Ovary (tissue), 9 donors: Measurements from ENCODE around the gene WNT9B. TPM values are rescaled to one million over a fixed set of nuclear protein-coding genes. Genes with fewer than 3 reads are reported as not detected.

Source experiments
- DNase-seq, 5 donors: peaks; one replicate each; pipeline ENCODE4 v3.0.0-alpha.2; 2019 to 2020
- H3K27ac ChIP-seq, 2 donors: fragments of 200-600 bp; one replicate each; pipeline versions ENCODE4 v1.5.1 to v1.8.0; 2019 to 2022
- H3K27me3 ChIP-seq: fragments of 200-600 bp; one replicate; pipeline ENCODE4 v1.8.0; 2022
- H3K36me3 ChIP-seq: fragments of 200-600 bp; sonication (generic); one replicate; pipeline ENCODE4 v1.5.1; 2019
- H3K4me1 ChIP-seq: one replicate; pipeline ENCODE4 v1.8.1; 2013; ENCODE audit warnings: mild to moderate bottlenecking, moderate library complexity; ENCODE audit not compliant: insufficient read depth
- H3K4me3 ChIP-seq: fragments of 200-600 bp; sonication (generic); one replicate; pipeline ENCODE4 v1.5.1; 2017
- H3K9me3 ChIP-seq, 2 donors: fragments of 200-600 bp in 1 of 2; sonication (generic) in 1 of 2; one replicate each; pipeline versions ENCODE4 v1.5.1 to v1.8.1; 2013 to 2019; ENCODE audit warnings: mild to moderate bottlenecking in 1 of 2, moderate library complexity in 1 of 2
- CTCF ChIP-seq, 3 donors: fragments of 450-650 bp in 2 of 3; fragments of 200-600 bp in 1 of 3; IDR thresholded peaks; one replicate each; pipeline versions ENCODE4 v1.5.1 to v1.8.0; 2016 to 2022; ENCODE audit warnings: antibody characterized with exemption in 3 of 3, mild to moderate bottlenecking in 1 of 3
- EP300 ChIP-seq: sonication (generic); formaldehyde crosslinking; IDR thresholded peaks from one replicate; pipeline ENCODE4 v1.6.1; 2017; ENCODE audit warnings: antibody characterized with exemption
- POLR2A ChIP-seq: fragments of 450-650 bp; IDR thresholded peaks from one replicate; pipeline ENCODE4 v1.6.1; 2017; ENCODE audit warnings: antibody characterized with exemption, mild to moderate bottlenecking, moderate library complexity
- WGBS, 3 donors: extraction: QIAGEN DNeasy Blood & Tissue Kit in 1 of 3; methylation state at CpG; one replicate each; pipeline versions ENCODE4 v1.1.5 to v1.1.7; 2013 to 2017; 5-methylcytosine and 5-hydroxymethylcytosine counted together
- intact Hi-C, 4 donors: fragments of 100-400 bp; cut with DNase I; formaldehyde crosslinking; loops; one replicate each; pipeline versions ENCODE4 v1.11.0 to v1.15.1; 2022 to 2023
- polyA plus RNA-seq, 2 donors: library from polyadenylated mRNA; stranded (reverse); fragments of 200-250 nt in 1 of 2; fragments of 350-450 nt in 1 of 2; fragmentation: Illumina TruSeq in 1 of 2; extraction: RNeasy Lipid Tissue Mini Kit (QIAGEN cat#74804) in 1 of 2; gene quantifications; one replicate each; pipeline ENCODE4 v1.2.3, GENCODE V29; 2013 to 2014
- total RNA-seq, 7 donors: library from RNA; depleted of rRNA in 2 of 7; stranded (reverse); fragments of >200 nt in 2 of 7; fragmentation: NEBNext Ultra II Directional in 3 of 7; extraction: Animal tissue kit (Norgen Biotek cat#: 25700) in 3 of 7; gene quantifications; one replicate each; pipeline versions ENCODE4 v1.1.0 to v1.2.4, GENCODE V29; 2016 to 2023
- donor health status: DM: no; HTN: no; CAD: no; lungs with moderate emphysema.
- donor health status: DM: no; HTN: no; CAD: no.
- donor health status: Bipolar disorder and iron deficiency.
- donor health status: DM: yes; HTN: yes; CAD: no.
- donor health status: DM: no; HTN: no; CAD: no.
- donor health status: DM: yes; HTN: yes; CAD: no.

The WNT9B gene
- total and polyA plus RNA-seq, 9 donors = 0.08 to 0.50 (median 0.10) TPM; not detected in 6

DNA sequence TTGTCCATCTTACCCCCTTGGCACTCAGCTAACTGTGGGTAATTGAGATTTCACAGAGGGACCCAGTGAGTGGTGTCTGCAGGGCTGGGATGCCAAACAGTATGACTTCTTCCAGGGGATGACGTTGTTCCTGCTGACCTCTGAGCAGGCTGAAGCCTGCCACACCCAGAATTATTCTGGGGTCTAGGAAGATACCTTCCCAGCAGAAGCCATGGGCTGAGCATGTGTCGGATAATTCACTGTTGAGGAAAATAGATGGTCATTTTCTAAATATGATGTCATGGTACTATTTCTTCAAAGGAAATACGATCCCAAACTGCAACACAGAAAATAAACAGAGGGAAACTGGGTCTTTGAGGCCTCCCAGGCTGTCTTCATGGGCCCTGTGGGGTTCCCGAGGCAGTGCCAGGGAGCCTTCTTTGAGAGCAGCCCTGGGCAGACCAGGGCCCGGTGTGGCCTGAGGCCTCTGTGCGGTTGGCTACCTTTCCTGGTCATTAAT lies 17.4 kb downstream of the WNT9B start:
- Histone ChIP-seq H3K9me3 (no peaks in the 10 kb centered on the region), H3K4me1 (no peaks in the 10 kb centered on the region), H3K27me3 (no peaks in the 10 kb centered on the region), H3K27ac (no peak overlapping the region), H3K36me3 (no peaks in the 10 kb centered on the region), H3K4me3 (no peak overlapping the region)
- intact Hi-C loops = no loop called here
- TF ChIP-seq EP300 = no peak
- no peak for TF ChIP-seq POLR2A
- no peak for TF ChIP-seq CTCF (IDR thresholded peaks at IDR 0.05)
- DNase-seq = no peak
- 56 to 64% (median 58%) methylated on average over 6 of the region's 6 CpGs for WGBS, 3 donors

DNA sequence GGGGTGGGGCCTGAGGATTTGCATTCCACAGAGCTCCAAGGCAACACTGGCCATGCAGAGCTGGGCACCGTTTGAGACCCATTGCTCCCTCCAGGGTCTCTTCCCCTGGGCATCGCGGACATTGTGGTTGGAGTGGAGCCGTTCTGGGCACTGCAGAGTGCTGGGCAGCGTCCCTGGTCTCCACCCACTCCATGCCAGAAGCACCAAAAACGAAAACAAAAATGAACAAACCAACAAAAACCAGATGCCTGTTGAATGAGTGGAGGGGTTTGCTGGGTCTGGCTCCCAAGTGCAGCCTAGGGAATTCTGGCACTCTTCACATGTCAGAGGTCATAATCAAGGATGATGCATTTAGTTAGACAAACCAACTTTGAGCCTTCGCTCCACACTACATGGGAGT lies 17.9 kb downstream of the WNT9B start:
- intact Hi-C loops = no loop called here
- no peak for TF ChIP-seq POLR2A
- TF ChIP-seq EP300 = no peak

DNA sequence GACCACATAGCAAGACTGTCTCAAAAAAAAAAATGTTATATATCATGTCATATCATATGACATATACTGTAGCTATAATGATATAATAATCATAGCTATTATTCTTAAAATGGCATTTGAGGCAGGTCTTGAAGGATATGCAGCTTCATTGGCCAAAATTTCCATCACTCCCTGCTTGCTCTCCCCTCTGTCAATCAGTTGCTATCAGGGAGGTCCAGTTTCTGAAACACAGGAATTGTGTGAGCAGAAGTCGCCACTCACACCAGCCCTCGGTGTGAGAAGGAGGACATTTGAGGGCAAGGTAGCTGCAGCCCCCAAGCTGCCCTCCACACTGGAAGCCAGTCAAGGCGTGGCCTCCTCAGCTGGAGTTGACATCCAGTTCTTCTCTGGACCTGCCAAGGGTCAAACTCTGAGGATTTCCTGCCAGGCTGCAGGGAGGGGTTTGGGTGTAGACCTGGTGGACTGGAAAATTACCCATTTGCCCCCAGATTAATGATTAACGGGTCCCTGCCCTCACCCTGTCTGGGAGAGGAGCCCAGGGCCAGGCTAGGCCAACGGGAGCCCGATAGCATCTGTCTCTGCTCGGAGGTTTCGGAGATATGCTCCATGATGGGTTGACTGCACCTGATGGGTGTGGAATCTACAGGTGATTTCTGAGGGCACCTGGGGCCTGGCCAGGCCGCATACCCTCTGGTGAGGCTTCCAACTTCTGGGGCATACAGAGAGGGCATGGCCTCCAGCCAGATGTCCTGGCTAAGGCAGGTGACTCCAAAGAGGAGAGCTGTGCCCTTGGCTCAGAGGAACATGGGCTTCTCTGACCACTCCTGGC lies 18.8 kb downstream of the WNT9B start:
- H3K27ac ChIP-seq = no peak overlapping the region
- WGBS, 3 donors = 75 to 78% (median 77%) methylated on average over 9 of the region's 9 CpGs
- no peaks in the 10 kb centered on the region for H3K4me1 ChIP-seq
- H3K4me3 ChIP-seq = no peak overlapping the region
- TF ChIP-seq EP300 (no peak), CTCF (IDR thresholded peaks at IDR 0.05) (no peak)
- intact Hi-C loops = no loop called here
- H3K9me3 ChIP-seq = no peaks in the 10 kb centered on the region
- DNase-seq = no peak
- H3K27me3 ChIP-seq = no peaks in the 10 kb centered on the region
- H3K36me3 ChIP-seq = no peaks in the 10 kb centered on the region

More for the DNA sequence above, 17.9 kb downstream of the WNT9B start:
- no peak overlapping the region for H3K4me3 ChIP-seq
- 67 to 82% (median 73%) methylated on average over 7 of the region's 7 CpGs for WGBS, 3 donors
- H3K27me3 ChIP-seq = no peaks in the 10 kb centered on the region
- no peaks in the 10 kb centered on the region for H3K36me3 ChIP-seq
- no peak overlapping the region for H3K27ac ChIP-seq
- H3K9me3 ChIP-seq = no peaks in the 10 kb centered on the region
- H3K4me1 ChIP-seq = no peaks in the 10 kb centered on the region
- DNase-seq = no peak

- Histone ChIP-seq H3K27me3 (no peaks in the 10 kb centered on the region), H3K4me1 (no peaks in the 10 kb centered on the region), H3K9me3 (no peaks in the 10 kb centered on the region), H3K36me3 (no peaks in the 10 kb centered on the region), H3K27ac (no peak overlapping the region), H3K4me3 (no peak overlapping the region)
- intact Hi-C loops = no loop called here
- WGBS, 3 donors = 83 to 95% (median 86%) methylated on average over 12 to 16 of the region's 16 CpGs
- TF ChIP-seq EP300 = no peak
- no peak for TF ChIP-seq CTCF (IDR thresholded peaks at IDR 0.05)
- no peak for TF ChIP-seq POLR2A
- DNase-seq = no peak
Observed at GRCh38 chr17:46872421-46872820, 21.0 kb downstream of the WNT9B start.
